K562 (cell line): Measurements from ENCODE around the gene KBTBD13. TPM values are rescaled to one million over a fixed set of nuclear protein-coding genes. Genes with fewer than 3 reads are reported as not detected.

Experiments
- ATAC-seq: fragments of 200-7000 bp; cut with Tn5 transposase; 3 replicates; pipeline ENCODE4 v1.9.1; 2020; ENCODE audit warnings: moderate library complexity
- BruUV-seq: library from RNA; stranded (reverse); fragments of 400-500 nt; replicated peaks from 2 replicates; lab custom pipeline; 2021; lab: Mats Ljungman, UMichigan
- CTCF ChIA-PET: fragments of 300-600 bp; formaldehyde crosslinking; extraction: SDS; loops from one replicate; lab custom pipeline; 2021; ENCODE audit warnings: low intra/inter-chr PET ratio; lab: Yijun Ruan, JAX
- POLR2A ChIA-PET: fragments of 300-600, 350-650 bp; sonication (Branson Sonifier 250); formaldehyde crosslinking; extraction: SDS; loops from one replicate; lab custom pipeline; 2021; ENCODE audit warnings: antibody characterized with exemption, inconsistent platforms; lab: Yijun Ruan, JAX
- DNase-seq, 4 experiments: peaks; one replicate each; pipeline versions ENCODE4 v3.0.0 to v3.0.0-alpha.2; 2011 to 2018; ENCODE audit warnings: low spot score in 3 of 4, mixed read lengths in 3 of 4; ENCODE audit errors: extremely low read depth in 1 of 4
- FAIRE-seq: peaks from 2 replicates; lab custom pipeline; 2011; peaks lifted over from hg19 to GRCh38; lab: Jason Lieb, UNC
- H2AFZ ChIP-seq: 2 replicates; pipeline ENCODE4 v1.6.0; 2011; ENCODE audit warnings: low read depth, low read length, control low read depth, inconsistent platforms
- H3K27ac ChIP-seq: fragments of 200-600 bp; 3 replicates; pipeline ENCODE4 v1.8.0; 2011; ENCODE audit warnings: low read depth, mild to moderate bottlenecking, control low read depth, inconsistent platforms, low read length, moderate library complexity, mixed read lengths; ENCODE audit errors: extremely low read depth
- H3K27me3 ChIP-seq, 2 experiments: fragments of 300-600 bp in 1 of 2; 2 replicates in 1 of 2; 3 replicates in 1 of 2; pipeline versions ENCODE4 v1.6.0 to v1.8.0; 2011; ENCODE audit warnings: inconsistent platforms in 2 of 2, low read length in 2 of 2, mild to moderate bottlenecking in 1 of 2, mixed read lengths in 1 of 2, moderate library complexity in 1 of 2; ENCODE audit not compliant: control insufficient read depth in 2 of 2, insufficient read depth in 2 of 2
- H3K36me3 ChIP-seq: fragments of 300-600 bp; 3 replicates; pipeline ENCODE4 v1.8.0; 2011; ENCODE audit warnings: mild to moderate bottlenecking, low read length, inconsistent platforms; ENCODE audit not compliant: control insufficient read depth, insufficient read depth
- H3K4me1 ChIP-seq, 2 experiments: fragments of 200-600 bp in 1 of 2; replicated peaks in 1 of 2; 2 replicates in 1 of 2; 3 replicates in 1 of 2; pipeline versions ENCODE4 v1.5.1 to v1.8.0; 2011; ENCODE audit warnings: inconsistent platforms in 2 of 2, low read length in 2 of 2, mild to moderate bottlenecking in 1 of 2, mixed read lengths in 1 of 2, moderate library complexity in 1 of 2; ENCODE audit not compliant: control insufficient read depth in 2 of 2, insufficient read depth in 2 of 2
- H3K4me2 ChIP-seq: 2 replicates; pipeline ENCODE4 v1.6.1; 2011; ENCODE audit warnings: low read length, control low read depth, inconsistent platforms, mixed read lengths; ENCODE audit not compliant: insufficient read depth
- H3K4me3 ChIP-seq: fragments of 200-600 bp; sonication (generic), shearing (Covaris generic); 2 replicates; pipeline ENCODE4 v1.5.1; 2016; ENCODE audit warnings: control low read depth, inconsistent platforms
- H3K79me2 ChIP-seq: fragments of 200-600 bp; 3 replicates; pipeline ENCODE4 v1.8.0; 2011; ENCODE audit warnings: low read length, inconsistent platforms; ENCODE audit not compliant: control insufficient read depth, insufficient read depth
- H3K9ac ChIP-seq, 2 experiments: 2 replicates each; pipeline versions ENCODE4 v1.6.0 to v1.6.1; 2011; ENCODE audit warnings: low read depth in 2 of 2, low read length in 2 of 2, control low read depth in 1 of 2, inconsistent platforms in 1 of 2, mild to moderate bottlenecking in 1 of 2, mixed read lengths in 1 of 2; ENCODE audit not compliant: insufficient read depth in 1 of 2
- H3K9me1 ChIP-seq: one replicate; pipeline ENCODE4 v1.6.0; 2011; ENCODE audit warnings: inconsistent platforms, mild to moderate bottlenecking, low read length, moderate library complexity; ENCODE audit not compliant: control insufficient read depth, insufficient read depth
- H3K9me3 ChIP-seq: replicated peaks from 2 replicates; pipeline ENCODE4 v1.5.1; 2011; ENCODE audit warnings: low read depth, low read length, inconsistent platforms; ENCODE audit not compliant: control insufficient read depth, insufficient read depth
- H4K20me1 ChIP-seq: replicated peaks from 2 replicates; pipeline ENCODE4 v1.6.1; 2011; ENCODE audit warnings: low read length, inconsistent platforms, mixed read lengths; ENCODE audit not compliant: control insufficient read depth, insufficient read depth
- FOSL1 ChIP-seq: fragments of 200-800 bp; sonication (Bioruptor generic); conservative IDR thresholded peaks from 2 replicates; pipeline ENCODE4 v1.6.1; 2016; ENCODE audit warnings: missing genetic modification characterization, missing compliant biosample characterization
- MTA1 ChIP-seq: fragments of 450-650 bp; IDR thresholded peaks from 2 replicates; pipeline ENCODE4 v1.6.1; 2017; ENCODE audit warnings: borderline replicate concordance
- SMC3 ChIP-seq: conservative IDR thresholded peaks from 2 replicates; pipeline ENCODE4 v1.6.1; 2011; ENCODE audit warnings: low read depth, low read length, improper control_type of control experiment; ENCODE audit not compliant: insufficient read depth
- TRIM24 ChIP-seq, 2 experiments: fragments of 450-650 bp; IDR thresholded peaks; 2 replicates each; pipeline ENCODE4 v1.6.1; 2016
- WGBS: fragments of 100-300 bp; shearing (Covaris generic); methylation state at CpG from one replicate; pipeline ENCODE4 v1.1.6; 2016; ENCODE audit warnings: low coverage, mixed read lengths; ENCODE audit not compliant: insufficient coverage; ENCODE audit errors: missing lambda C conversion rate; 5-methylcytosine and 5-hydroxymethylcytosine counted together
- in situ Hi-C: fragments of 300-500 bp; cut with MboI; formaldehyde crosslinking; loops from 4 replicates; pipeline ENCODE4 v1.15.0; 2018; ENCODE audit warnings: inconsistent platforms, mixed read lengths
- intact Hi-C: fragments of 100-400 bp; cut with micrococcal nuclease; formaldehyde crosslinking; loops from 2 replicates; pipeline ENCODE4 v1.14.2; 2022
- polyA plus RNA-seq, 8 experiments: library from polyadenylated mRNA; depleted of rRNA in 4 of 8; stranded (reverse) in 5 of 8; unstranded in 3 of 8; fragments of >200 nt; fragmentation: Nextera tagmentation in 2 of 8; fragmentation: Illumina TruSeq in 1 of 8; extraction: Ambion mirVana in 2 of 8; extraction: Trizol in 1 of 8; gene quantifications; 2 replicates each; pipeline versions ENCODE4 v1.2.1 to v1.2.3, GENCODE V29; 2011 to 2014; ENCODE audit warnings: inconsistent platforms in 1 of 8, missing spikeins in 1 of 8
- total RNA-seq, 7 experiments: library from RNA; depleted of rRNA in 6 of 7; stranded (reverse); fragments of >200 nt in 6 of 7; fragmentation: Illumina TruSeq in 2 of 7; extraction: Trizol in 2 of 7; gene quantifications; 2 replicates each; pipeline versions ENCODE4 v1.2.1 to v1.2.3, GENCODE V29; 2011 to 2021; ENCODE audit warnings: low replicate concordance in 1 of 7
- TF ChIP-seq, protein P1 (sequence below): fragments of 450-650 bp; IDR thresholded peaks from 2 replicates; pipeline ENCODE4 v1.6.1; 2017; ENCODE audit warnings: antibody characterized with exemption
- TF ChIP-seq, protein P2 (sequence below): fragments of 200-400 bp; formaldehyde crosslinking; IDR thresholded peaks from 2 replicates; pipeline ENCODE4 v1.6.1; 2017; ENCODE audit warnings: mild to moderate bottlenecking, low read depth, low read length, moderate library complexity
- TF ChIP-seq, protein P3 (sequence below), 2 experiments: fragments of 450-650 bp in 1 of 2; IDR thresholded peaks; 2 replicates each; pipeline ENCODE4 v1.6.1; 2011 to 2017; ENCODE audit warnings: low read depth in 2 of 2, antibody characterized with exemption in 1 of 2, borderline replicate concordance in 1 of 2, low read length in 1 of 2, mild to moderate bottlenecking in 1 of 2, mixed read lengths in 1 of 2; ENCODE audit not compliant: control insufficient read depth in 1 of 2
- TF ChIP-seq, protein P4 (sequence below): fragments of 450-650 bp; IDR thresholded peaks from 2 replicates; pipeline ENCODE4 v1.6.1; 2016
- TF ChIP-seq, protein P5 (sequence below): IDR thresholded peaks from 2 replicates; pipeline ENCODE4 v1.6.1; 2016; ENCODE audit warnings: missing genetic modification characterization, missing compliant biosample characterization

The KBTBD13 gene
- total and polyA plus RNA-seq, 9 of the 15 experiments (the other 6 are each of a cell fraction or from before 2014, with no cell fraction given): 0.07 to 0.13 (median 0.10) TPM; not detected in 3

DNA sequence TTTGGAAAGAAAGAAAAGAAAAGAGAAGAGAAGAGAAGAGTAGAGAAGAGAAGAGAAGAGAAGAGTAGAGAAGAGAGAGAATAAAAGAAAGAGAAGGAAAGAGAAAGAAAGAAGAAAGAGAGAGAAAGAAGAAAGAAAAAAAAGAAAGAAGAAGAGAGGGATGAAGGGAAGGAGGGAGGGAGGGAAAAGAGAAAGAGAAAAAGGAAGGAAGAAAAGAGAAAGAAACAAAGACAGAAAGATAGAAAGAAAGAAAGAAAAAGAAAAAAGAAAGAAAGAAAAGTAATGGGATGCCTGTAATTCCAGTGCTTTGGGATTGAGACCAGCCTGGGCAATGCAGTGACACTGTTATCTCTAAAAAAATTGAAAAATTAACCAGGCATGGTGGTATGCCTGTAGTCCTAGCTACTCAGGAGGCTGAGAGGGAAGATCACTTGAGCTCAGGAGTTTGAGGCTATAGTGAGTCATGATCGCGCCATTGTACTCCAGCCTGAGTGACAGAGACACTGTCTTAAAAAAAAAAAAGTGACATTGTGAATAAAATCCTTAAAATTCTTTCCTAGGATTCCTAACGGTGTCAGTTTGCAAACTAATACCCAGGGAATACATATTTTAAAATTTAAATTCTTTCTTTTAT is 10.4 kb upstream of the KBTBD13 start:
- in situ Hi-C loops (no loop called here), intact Hi-C loops (no loop called here)
- Histone ChIP-seq H3K4me1 (peaks cover 0 to 10% of the 10 kb centered on the region in 2 experiments; a peak in 1 of 5 replicates), H3K27ac (no peak overlapping the region), H3K9me3 (no peaks in the 10 kb centered on the region), H2AFZ (no peak overlapping the region), H3K79me2 (no peaks in the 10 kb centered on the region), H3K4me3 (no peak overlapping the region), H3K36me3 (no peaks in the 10 kb centered on the region), H4K20me1 (peaks cover 3% of the 10 kb centered on the region; the same call in 1 of the 2 replicates), H3K9me1 (no peaks in the 10 kb centered on the region), H3K27me3 (peaks cover 31 to 60% of the 10 kb centered on the region in 2 experiments), H3K9ac (no peak overlapping the region), H3K4me2 (no peak overlapping the region)
- no TSS peak for BruUV-seq
- 6% methylated on average over 3 of the region's 3 CpGs for WGBS
- ChIA-PET CTCF (no interaction called here), POLR2A (interaction anchor here (0.6 to 1.3 kb wide), 5 partner anchors 9 to 546 kb away, joined by 3 to 4 read pairs (median 3); no protein-coding TSS in a partner anchor)
- DNase-seq (no peak), ATAC-seq (peak; percentile 52; the same call in 1 of the 3 replicates), FAIRE-seq (no peak)
- TF ChIP-seq, protein P1, sequence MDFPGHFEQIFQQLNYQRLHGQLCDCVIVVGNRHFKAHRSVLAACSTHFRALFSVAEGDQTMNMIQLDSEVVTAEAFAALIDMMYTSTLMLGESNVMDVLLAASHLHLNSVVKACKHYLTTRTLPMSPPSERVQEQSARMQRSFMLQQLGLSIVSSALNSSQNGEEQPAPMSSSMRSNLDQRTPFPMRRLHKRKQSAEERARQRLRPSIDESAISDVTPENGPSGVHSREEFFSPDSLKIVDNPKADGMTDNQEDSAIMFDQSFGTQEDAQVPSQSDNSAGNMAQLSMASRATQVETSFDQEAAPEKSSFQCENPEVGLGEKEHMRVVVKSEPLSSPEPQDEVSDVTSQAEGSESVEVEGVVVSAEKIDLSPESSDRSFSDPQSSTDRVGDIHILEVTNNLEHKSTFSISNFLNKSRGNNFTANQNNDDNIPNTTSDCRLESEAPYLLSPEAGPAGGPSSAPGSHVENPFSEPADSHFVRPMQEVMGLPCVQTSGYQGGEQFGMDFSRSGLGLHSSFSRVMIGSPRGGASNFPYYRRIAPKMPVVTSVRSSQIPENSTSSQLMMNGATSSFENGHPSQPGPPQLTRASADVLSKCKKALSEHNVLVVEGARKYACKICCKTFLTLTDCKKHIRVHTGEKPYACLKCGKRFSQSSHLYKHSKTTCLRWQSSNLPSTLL: 0 out of 2 replicates have a peak, but pooled peaks have one; percentile 46
- TF ChIP-seq, protein P2, sequence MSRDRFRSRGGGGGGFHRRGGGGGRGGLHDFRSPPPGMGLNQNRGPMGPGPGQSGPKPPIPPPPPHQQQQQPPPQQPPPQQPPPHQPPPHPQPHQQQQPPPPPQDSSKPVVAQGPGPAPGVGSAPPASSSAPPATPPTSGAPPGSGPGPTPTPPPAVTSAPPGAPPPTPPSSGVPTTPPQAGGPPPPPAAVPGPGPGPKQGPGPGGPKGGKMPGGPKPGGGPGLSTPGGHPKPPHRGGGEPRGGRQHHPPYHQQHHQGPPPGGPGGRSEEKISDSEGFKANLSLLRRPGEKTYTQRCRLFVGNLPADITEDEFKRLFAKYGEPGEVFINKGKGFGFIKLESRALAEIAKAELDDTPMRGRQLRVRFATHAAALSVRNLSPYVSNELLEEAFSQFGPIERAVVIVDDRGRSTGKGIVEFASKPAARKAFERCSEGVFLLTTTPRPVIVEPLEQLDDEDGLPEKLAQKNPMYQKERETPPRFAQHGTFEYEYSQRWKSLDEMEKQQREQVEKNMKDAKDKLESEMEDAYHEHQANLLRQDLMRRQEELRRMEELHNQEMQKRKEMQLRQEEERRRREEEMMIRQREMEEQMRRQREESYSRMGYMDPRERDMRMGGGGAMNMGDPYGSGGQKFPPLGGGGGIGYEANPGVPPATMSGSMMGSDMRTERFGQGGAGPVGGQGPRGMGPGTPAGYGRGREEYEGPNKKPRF: no peak
- TF ChIP-seq FOSL1 (tag): 0 out of 2 replicates have a peak, but pooled peaks have one; percentile 39
- no peak for TF ChIP-seq SMC3
- peak in 1 of 2 experiments; percentile 8; a peak in 1 of 4 replicates for TF ChIP-seq TRIM24 (IDR thresholded peaks at IDR 0.05)
- TF ChIP-seq MTA1: peak; percentile 18; the same call in 1 of the 2 replicates
- TF ChIP-seq, protein P3, sequence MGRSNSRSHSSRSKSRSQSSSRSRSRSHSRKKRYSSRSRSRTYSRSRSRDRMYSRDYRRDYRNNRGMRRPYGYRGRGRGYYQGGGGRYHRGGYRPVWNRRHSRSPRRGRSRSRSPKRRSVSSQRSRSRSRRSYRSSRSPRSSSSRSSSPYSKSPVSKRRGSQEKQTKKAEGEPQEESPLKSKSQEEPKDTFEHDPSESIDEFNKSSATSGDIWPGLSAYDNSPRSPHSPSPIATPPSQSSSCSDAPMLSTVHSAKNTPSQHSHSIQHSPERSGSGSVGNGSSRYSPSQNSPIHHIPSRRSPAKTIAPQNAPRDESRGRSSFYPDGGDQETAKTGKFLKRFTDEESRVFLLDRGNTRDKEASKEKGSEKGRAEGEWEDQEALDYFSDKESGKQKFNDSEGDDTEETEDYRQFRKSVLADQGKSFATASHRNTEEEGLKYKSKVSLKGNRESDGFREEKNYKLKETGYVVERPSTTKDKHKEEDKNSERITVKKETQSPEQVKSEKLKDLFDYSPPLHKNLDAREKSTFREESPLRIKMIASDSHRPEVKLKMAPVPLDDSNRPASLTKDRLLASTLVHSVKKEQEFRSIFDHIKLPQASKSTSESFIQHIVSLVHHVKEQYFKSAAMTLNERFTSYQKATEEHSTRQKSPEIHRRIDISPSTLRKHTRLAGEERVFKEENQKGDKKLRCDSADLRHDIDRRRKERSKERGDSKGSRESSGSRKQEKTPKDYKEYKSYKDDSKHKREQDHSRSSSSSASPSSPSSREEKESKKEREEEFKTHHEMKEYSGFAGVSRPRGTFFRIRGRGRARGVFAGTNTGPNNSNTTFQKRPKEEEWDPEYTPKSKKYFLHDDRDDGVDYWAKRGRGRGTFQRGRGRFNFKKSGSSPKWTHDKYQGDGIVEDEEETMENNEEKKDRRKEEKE (IDR thresholded peaks at IDR 0.05; ENCODE audit: borderline replicate concordance in 1 of 2, control insufficient read depth in 1 of 2, low read depth in 2 of 2, low read length in 1 of 2): 0 out of 4 replicates have a peak, but pooled peaks of 1 of the 2 experiments have one; percentile 46
- TF ChIP-seq, protein P4, sequence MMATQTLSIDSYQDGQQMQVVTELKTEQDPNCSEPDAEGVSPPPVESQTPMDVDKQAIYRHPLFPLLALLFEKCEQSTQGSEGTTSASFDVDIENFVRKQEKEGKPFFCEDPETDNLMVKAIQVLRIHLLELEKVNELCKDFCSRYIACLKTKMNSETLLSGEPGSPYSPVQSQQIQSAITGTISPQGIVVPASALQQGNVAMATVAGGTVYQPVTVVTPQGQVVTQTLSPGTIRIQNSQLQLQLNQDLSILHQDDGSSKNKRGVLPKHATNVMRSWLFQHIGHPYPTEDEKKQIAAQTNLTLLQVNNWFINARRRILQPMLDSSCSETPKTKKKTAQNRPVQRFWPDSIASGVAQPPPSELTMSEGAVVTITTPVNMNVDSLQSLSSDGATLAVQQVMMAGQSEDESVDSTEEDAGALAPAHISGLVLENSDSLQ: peak; percentile 37; the same call in 1 of the 2 replicates
- TF ChIP-seq, protein P5, sequence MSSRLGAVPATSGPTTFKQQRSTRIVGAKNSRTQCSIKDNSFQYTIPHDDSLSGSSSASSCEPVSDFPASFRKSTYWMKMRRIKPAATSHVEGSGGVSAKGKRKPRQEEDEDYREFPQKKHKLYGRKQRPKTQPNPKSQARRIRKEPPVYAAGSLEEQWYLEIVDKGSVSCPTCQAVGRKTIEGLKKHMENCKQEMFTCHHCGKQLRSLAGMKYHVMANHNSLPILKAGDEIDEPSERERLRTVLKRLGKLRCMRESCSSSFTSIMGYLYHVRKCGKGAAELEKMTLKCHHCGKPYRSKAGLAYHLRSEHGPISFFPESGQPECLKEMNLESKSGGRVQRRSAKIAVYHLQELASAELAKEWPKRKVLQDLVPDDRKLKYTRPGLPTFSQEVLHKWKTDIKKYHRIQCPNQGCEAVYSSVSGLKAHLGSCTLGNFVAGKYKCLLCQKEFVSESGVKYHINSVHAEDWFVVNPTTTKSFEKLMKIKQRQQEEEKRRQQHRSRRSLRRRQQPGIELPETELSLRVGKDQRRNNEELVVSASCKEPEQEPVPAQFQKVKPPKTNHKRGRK: peak; percentile 99
